NB4 (cell line): ENCODE data around the gene PRR5L.

Experiments
- MAX ChIP-seq: IDR thresholded peaks from 2 replicates; pipeline ENCODE4 v1.6.1; 2011; ENCODE audit warnings: low read depth, low read length
- POLR2A ChIP-seq: IDR thresholded peaks from 2 replicates; pipeline ENCODE4 v1.6.1; 2011; ENCODE audit warnings: mild to moderate bottlenecking; ENCODE audit not compliant: insufficient read length; ENCODE audit errors: extremely low read depth
- TF ChIP-seq, protein P1 (sequence below): IDR thresholded peaks from one replicate; pipeline ENCODE4 v1.5.1; 2012; ENCODE audit warnings: low read depth, low read length

- TF ChIP-seq, protein P1, sequence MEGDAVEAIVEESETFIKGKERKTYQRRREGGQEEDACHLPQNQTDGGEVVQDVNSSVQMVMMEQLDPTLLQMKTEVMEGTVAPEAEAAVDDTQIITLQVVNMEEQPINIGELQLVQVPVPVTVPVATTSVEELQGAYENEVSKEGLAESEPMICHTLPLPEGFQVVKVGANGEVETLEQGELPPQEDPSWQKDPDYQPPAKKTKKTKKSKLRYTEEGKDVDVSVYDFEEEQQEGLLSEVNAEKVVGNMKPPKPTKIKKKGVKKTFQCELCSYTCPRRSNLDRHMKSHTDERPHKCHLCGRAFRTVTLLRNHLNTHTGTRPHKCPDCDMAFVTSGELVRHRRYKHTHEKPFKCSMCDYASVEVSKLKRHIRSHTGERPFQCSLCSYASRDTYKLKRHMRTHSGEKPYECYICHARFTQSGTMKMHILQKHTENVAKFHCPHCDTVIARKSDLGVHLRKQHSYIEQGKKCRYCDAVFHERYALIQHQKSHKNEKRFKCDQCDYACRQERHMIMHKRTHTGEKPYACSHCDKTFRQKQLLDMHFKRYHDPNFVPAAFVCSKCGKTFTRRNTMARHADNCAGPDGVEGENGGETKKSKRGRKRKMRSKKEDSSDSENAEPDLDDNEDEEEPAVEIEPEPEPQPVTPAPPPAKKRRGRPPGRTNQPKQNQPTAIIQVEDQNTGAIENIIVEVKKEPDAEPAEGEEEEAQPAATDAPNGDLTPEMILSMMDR: no peak
- no peak for TF ChIP-seq POLR2A
- TF ChIP-seq MAX: no peak
These were observed 47.3 kb downstream of the PRR5L start for GRCh38 chr11:36343436-36343835.
